Panc1 (cell line): ENCODE data around the gene RNASE7. TPM values are rescaled to one million over a fixed set of nuclear protein-coding genes. Genes with fewer than 3 reads are reported as not detected.

Experiments used
- ATAC-seq: fragments of 200-7000 bp; cut with Tn5 transposase; 2 replicates; pipeline ENCODE4 v1.9.1; 2020; ENCODE audit warnings: mild to moderate bottlenecking, moderate library complexity
- BruUV-seq: library from RNA; stranded (reverse); fragments of 400-500 nt; replicated peaks from 2 replicates; lab custom pipeline; 2021; lab: Mats Ljungman, UMichigan
- CTCF ChIA-PET: fragments of 300-600 bp; sonication (Branson Sonifier 250); formaldehyde crosslinking; loops from one replicate; lab custom pipeline; 2022; ENCODE audit warnings: antibody characterized with exemption; lab: Charles Lee
- POLR2A ChIA-PET: fragments of 300-600 bp; sonication (Branson Sonifier 250); formaldehyde crosslinking; loops from one replicate; lab custom pipeline; 2022; ENCODE audit warnings: antibody characterized with exemption; lab: Charles Lee
- DNase-seq: peaks from one replicate; pipeline ENCODE4 v3.0.0-alpha.2; 2010; ENCODE audit warnings: low read depth, low spot score
- H3K27ac ChIP-seq: 2 replicates; pipeline ENCODE4 v1.5.1; 2011; ENCODE audit warnings: mild to moderate bottlenecking, low read length, inconsistent platforms
- H3K27me3 ChIP-seq: fragments of 200-500 bp; sonication (Bioruptor generic); 2 replicates; pipeline ENCODE4 v1.6.0; 2014; ENCODE audit warnings: low read length, inconsistent platforms; ENCODE audit not compliant: control insufficient read depth, insufficient read depth
- H3K36me3 ChIP-seq: fragments of 200-500 bp; sonication (Bioruptor generic); 2 replicates; pipeline ENCODE4 v1.5.1; 2014; ENCODE audit warnings: inconsistent platforms, mild to moderate bottlenecking, low read length, moderate library complexity; ENCODE audit not compliant: control insufficient read depth, insufficient read depth
- H3K4me1 ChIP-seq: 2 replicates; pipeline ENCODE4 v1.5.1; 2011; ENCODE audit warnings: inconsistent platforms, mild to moderate bottlenecking, low read length, moderate library complexity; ENCODE audit not compliant: control insufficient read depth, insufficient read depth
- H3K4me3 ChIP-seq, 2 experiments: 2 replicates each; pipeline ENCODE4 v1.5.1; 2011 to 2012; ENCODE audit warnings: low read depth in 2 of 2, low read length in 2 of 2, mild to moderate bottlenecking in 2 of 2, inconsistent platforms in 1 of 2, moderate library complexity in 1 of 2
- H3K9me3 ChIP-seq: fragments of 200-500 bp; sonication (Bioruptor generic); 2 replicates; pipeline ENCODE4 v1.5.1; 2014; ENCODE audit warnings: low read depth, mild to moderate bottlenecking, inconsistent platforms, low read length, moderate library complexity; ENCODE audit not compliant: control insufficient read depth, insufficient read depth
- POLR2AphosphoS5 ChIP-seq: IDR thresholded peaks from 2 replicates; pipeline ENCODE4 v1.6.1; 2012; ENCODE audit warnings: mild to moderate bottlenecking, low read depth, low read length, moderate library complexity
- REST ChIP-seq, 2 experiments: IDR thresholded peaks; 2 replicates each; pipeline ENCODE4 v1.6.1; 2011 to 2012; ENCODE audit warnings: low read depth in 2 of 2, control low read depth in 1 of 2, low read length in 1 of 2, mild to moderate bottlenecking in 1 of 2, moderate library complexity in 1 of 2; ENCODE audit not compliant: insufficient read depth in 1 of 2
- SIN3A ChIP-seq: IDR thresholded peaks from 2 replicates; pipeline ENCODE4 v1.6.1; 2012; ENCODE audit warnings: low read depth, mild to moderate bottlenecking, low read length, moderate library complexity, borderline replicate concordance; ENCODE audit not compliant: insufficient read depth
- TCF7L2 ChIP-seq: IDR thresholded peaks from 2 replicates; pipeline ENCODE4 v1.6.1; 2011; ENCODE audit warnings: mild to moderate bottlenecking, low read depth, low read length, inconsistent platforms
- in situ Hi-C: cut with HindIII; loops from 2 replicates; pipeline ENCODE4 v1.10.0; 2016; ENCODE audit warnings: low sequenced_read_pairs, low pct_unique_long_range_greater_than_20kb
- intact Hi-C: fragments of 100-400 bp; cut with micrococcal nuclease; formaldehyde crosslinking; loops from one replicate; pipeline ENCODE4 v1.10.0; 2022; ENCODE audit not compliant: unreplicated experiment
- total RNA-seq: library from RNA; stranded (reverse); gene quantifications from one replicate; pipeline ENCODE4 v1.2.1, GENCODE V29; 2021; ENCODE audit not compliant: unreplicated experiment
- TF ChIP-seq, protein P1 (sequence below): fragments of 450-650 bp; IDR thresholded peaks from 2 replicates; pipeline ENCODE4 v1.5.1; 2017; ENCODE audit warnings: mild to moderate bottlenecking

The RNASE7 gene
- total RNA-seq, 1 experiment from 2014 or later: not detected

GRCh38 chr14:21070083-21070609, 28.0 kb downstream of the RNASE7 start, which contains the start of gene ARHGEF40:
ARHGEF40 (plus strand) TSS chr14:21070304; CDS start chr14:21070397, 93 bp downstream.
- H3K27me3 ChIP-seq: 0 out of 2 replicates have a peak, but pooled peaks cover 2% of the 10 kb centered on the region
- TF ChIP-seq TCF7L2: no peak
- TF ChIP-seq POLR2AphosphoS5: no peak
- TF ChIP-seq REST (IDR thresholded peaks at IDR 0.05; ENCODE audit: insufficient read depth in 1 of 2, low read depth in 2 of 2, low read length in 1 of 2): no peak
- TF ChIP-seq SIN3A: no peak
- TF ChIP-seq, protein P1, sequence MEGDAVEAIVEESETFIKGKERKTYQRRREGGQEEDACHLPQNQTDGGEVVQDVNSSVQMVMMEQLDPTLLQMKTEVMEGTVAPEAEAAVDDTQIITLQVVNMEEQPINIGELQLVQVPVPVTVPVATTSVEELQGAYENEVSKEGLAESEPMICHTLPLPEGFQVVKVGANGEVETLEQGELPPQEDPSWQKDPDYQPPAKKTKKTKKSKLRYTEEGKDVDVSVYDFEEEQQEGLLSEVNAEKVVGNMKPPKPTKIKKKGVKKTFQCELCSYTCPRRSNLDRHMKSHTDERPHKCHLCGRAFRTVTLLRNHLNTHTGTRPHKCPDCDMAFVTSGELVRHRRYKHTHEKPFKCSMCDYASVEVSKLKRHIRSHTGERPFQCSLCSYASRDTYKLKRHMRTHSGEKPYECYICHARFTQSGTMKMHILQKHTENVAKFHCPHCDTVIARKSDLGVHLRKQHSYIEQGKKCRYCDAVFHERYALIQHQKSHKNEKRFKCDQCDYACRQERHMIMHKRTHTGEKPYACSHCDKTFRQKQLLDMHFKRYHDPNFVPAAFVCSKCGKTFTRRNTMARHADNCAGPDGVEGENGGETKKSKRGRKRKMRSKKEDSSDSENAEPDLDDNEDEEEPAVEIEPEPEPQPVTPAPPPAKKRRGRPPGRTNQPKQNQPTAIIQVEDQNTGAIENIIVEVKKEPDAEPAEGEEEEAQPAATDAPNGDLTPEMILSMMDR: no peak
- in situ Hi-C loops (no loop called here), intact Hi-C loops (no loop called here)
- peak within 1 kb of the TSS; percentile 63 for H3K27ac ChIP-seq
- no TSS peak for BruUV-seq
- H3K4me1 ChIP-seq: peaks cover 7% of the 10 kb centered on the region
- DNase-seq (no peak), ATAC-seq (peak; percentile 79)
- no peaks in the 10 kb centered on the region for H3K36me3 ChIP-seq
- H3K9me3 ChIP-seq: no peaks in the 10 kb centered on the region
- H3K4me3 ChIP-seq: peak within 1 kb of the TSS; percentile 54 to 65
- ChIA-PET CTCF (interaction anchor here (1.9 to 2.4 kb wide), 3 partner anchors 22 to 56 kb away, joined by 8 to 10 read pairs (median 10); no protein-coding TSS in a partner anchor), POLR2A (no interaction called here)

DNA sequence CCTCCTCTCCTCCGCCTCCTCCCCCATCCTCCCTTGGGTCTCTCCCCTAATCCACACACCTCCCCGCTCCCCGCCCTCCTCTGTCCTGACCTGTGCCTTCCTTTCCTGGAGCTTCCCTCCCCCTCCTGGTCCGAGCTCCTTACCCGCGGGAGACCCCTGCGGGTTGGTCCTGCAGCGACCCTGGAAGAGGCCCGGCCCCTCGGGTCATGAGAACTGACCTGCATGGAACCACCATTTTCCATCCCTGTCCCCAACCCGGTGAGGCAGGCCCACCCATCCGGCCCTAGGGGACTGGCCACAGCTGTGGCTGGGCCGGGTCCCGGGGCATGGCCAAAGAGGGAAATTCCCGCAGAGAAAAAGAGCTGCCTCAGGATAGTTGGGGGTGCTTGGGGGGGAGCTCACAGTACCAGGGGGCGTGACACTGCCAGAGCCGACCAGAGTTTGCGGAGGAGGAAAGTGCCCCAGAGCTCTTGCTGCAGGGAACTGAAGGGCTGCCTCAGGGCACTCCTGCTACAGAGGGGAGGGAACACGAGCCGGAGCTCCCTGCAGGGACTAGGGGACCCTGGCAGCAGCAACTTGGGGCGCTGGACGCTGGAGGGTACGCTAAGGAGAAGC, 28.6 kb downstream of the RNASE7 start:
- H3K4me1 ChIP-seq: peaks cover 7% of the 10 kb centered on the region
- DNase-seq (no peak), ATAC-seq (peak; percentile 47)
- H3K36me3 ChIP-seq: no peaks in the 10 kb centered on the region
- POLR2A ChIA-PET: no interaction called here
- H3K4me3 ChIP-seq: peak overlapping the region; percentile 54 to 65
- peak overlapping the region; percentile 63 for H3K27ac ChIP-seq
- intact Hi-C loops: no loop called here
- in situ Hi-C loops: no loop called here
- CTCF ChIA-PET: interaction anchor here (1.9 to 2.4 kb wide), 3 partner anchors 21 to 56 kb away, joined by 8 to 10 read pairs (median 10); no protein-coding TSS in a partner anchor
- no TSS peak for BruUV-seq
- TF ChIP-seq TCF7L2 (no peak), SIN3A (no peak), REST (IDR thresholded peaks at IDR 0.05; ENCODE audit: insufficient read depth in 1 of 2, low read depth in 2 of 2, low read length in 1 of 2) (no peak), POLR2AphosphoS5 (no peak)
- TF ChIP-seq, protein P1: no peak
- no peaks in the 10 kb centered on the region for H3K9me3 ChIP-seq
- H3K27me3 ChIP-seq: no peaks in the 10 kb centered on the region
